BLaER1 (cell line): ENCODE measurements around the gene ARFGEF3.

Experiments used
- H3K27ac ChIP-seq: shearing (Covaris generic); formaldehyde crosslinking; 2 replicates; pipeline ENCODE4 v1.8.1; 2022
- H3K27me3 ChIP-seq: shearing (Covaris generic); formaldehyde crosslinking; 2 replicates; pipeline ENCODE4 v1.8.1; 2022
- H3K36me3 ChIP-seq: shearing (Covaris generic); formaldehyde crosslinking; 2 replicates; pipeline ENCODE4 v1.8.1; 2022
- H3K4me1 ChIP-seq: shearing (Covaris generic); formaldehyde crosslinking; 2 replicates; pipeline ENCODE4 v1.8.1; 2022
- H3K4me2 ChIP-seq: shearing (Covaris generic); formaldehyde crosslinking; 2 replicates; pipeline ENCODE4 v1.8.1; 2022
- H3K4me3 ChIP-seq: shearing (Covaris generic); formaldehyde crosslinking; 2 replicates; pipeline ENCODE4 v1.8.1; 2022
- H3K9ac ChIP-seq: shearing (Covaris generic); formaldehyde crosslinking; 2 replicates; pipeline ENCODE4 v1.8.1; 2022
- H3K9me3 ChIP-seq: shearing (Covaris generic); formaldehyde crosslinking; 2 replicates; pipeline ENCODE4 v1.8.1; 2022
- H4K20me1 ChIP-seq: shearing (Covaris generic); formaldehyde crosslinking; 2 replicates; pipeline ENCODE4 v1.8.1; 2022
- Cebpa-rat ChIP-seq: shearing (Covaris generic); IDR thresholded peaks from 2 replicates; pipeline ENCODE4 v1.8.1; 2022

Gene ARFGEF3

DNA sequence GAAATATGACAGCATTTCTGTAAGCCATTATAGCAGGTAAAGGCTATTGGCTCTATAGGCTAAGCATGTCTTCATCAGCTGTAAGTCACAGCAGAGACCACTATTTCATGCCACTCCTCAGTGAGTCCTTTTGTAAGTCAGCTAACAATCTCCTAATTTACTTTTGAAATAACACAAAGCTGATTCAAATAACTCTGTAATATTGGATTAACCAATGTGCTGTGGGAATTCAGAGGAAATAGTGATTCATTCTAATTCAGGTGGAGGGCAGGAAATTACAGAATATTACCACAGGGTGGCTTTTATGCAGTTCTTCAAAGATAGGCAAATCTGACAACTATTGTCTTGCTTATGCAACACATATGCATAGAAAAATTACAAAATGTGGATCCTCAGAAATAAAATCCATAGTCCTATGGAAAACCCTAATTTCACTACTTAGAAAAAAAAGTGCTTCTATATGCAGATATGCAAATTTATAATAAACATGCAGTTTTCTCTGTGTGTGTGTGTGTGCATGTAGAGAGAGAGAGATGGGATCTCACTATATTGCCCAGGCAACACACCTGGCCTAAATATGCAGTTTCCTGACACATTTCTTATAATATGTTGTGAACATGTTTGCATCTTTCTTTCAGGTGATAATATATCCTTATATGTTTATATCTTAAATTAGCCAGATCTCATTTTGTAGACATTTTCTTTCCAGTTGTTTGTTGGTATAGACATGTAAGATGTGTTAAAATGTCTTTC lies 211.1 kb downstream of the ARFGEF3 start:
- Histone ChIP-seq H3K4me3 (no peak overlapping the region), H3K4me1 (no peaks in the 10 kb centered on the region), H3K27me3 (no peaks in the 10 kb centered on the region), H3K4me2 (no peak overlapping the region), H3K27ac (no peak overlapping the region), H3K36me3 (no peaks in the 10 kb centered on the region), H3K9me3 (no peaks in the 10 kb centered on the region), H3K9ac (no peak overlapping the region), H4K20me1 (no peaks in the 10 kb centered on the region)
- no peak for TF ChIP-seq Cebpa-rat

DNA sequence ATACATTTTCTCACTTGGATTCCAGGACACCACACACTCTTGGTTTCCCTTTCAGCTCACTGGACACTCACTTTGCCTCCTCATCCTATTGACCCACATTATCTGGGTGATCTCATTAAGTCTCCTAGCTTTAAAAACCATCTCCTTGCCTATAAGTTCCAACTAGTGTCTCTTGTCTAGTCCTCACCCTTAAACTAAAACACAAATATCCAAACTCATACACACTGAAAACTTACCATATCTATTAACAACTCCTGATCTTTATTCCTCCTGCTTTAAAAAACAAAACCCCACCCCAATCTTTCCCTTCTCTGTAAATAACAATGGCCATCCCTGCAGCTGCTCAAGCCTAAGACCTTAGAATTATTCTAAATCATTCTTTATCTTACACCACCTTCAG lies 212.5 kb downstream of the ARFGEF3 start:
- Histone ChIP-seq H3K4me1 (no peaks in the 10 kb centered on the region), H4K20me1 (no peaks in the 10 kb centered on the region), H3K27me3 (no peaks in the 10 kb centered on the region), H3K27ac (no peak overlapping the region), H3K36me3 (no peaks in the 10 kb centered on the region), H3K4me3 (no peak overlapping the region), H3K9me3 (no peaks in the 10 kb centered on the region), H3K4me2 (no peak overlapping the region), H3K9ac (no peak overlapping the region)
- TF ChIP-seq Cebpa-rat: no peak

DNA sequence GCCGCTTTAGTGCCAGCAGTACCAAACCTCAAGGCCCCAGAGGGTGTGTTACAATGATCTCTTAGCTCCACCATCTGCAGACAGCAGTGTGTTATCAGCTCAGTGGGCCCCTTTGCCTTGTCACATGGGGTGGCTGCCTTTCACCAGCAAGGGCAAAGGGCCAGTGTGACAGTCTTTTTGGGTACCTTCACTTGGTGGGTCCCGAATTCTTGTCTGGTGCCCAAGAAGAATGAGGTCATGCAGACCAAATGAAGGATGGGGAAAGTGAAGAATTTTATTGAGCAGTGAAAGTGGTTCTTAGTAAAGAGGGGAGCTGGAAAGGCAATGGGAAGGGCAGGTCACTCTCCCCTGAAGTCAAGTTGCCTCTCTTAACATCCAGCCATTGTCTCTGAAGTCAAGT lies 213.1 kb downstream of the ARFGEF3 start:
- TF ChIP-seq Cebpa-rat: no peak
- Histone ChIP-seq H3K9me3 (no peaks in the 10 kb centered on the region), H3K27ac (no peak overlapping the region), H3K36me3 (no peaks in the 10 kb centered on the region), H3K4me2 (no peak overlapping the region), H3K4me1 (no peaks in the 10 kb centered on the region), H4K20me1 (no peaks in the 10 kb centered on the region), H3K4me3 (no peak overlapping the region), H3K9ac (no peak overlapping the region), H3K27me3 (no peaks in the 10 kb centered on the region)

DNA sequence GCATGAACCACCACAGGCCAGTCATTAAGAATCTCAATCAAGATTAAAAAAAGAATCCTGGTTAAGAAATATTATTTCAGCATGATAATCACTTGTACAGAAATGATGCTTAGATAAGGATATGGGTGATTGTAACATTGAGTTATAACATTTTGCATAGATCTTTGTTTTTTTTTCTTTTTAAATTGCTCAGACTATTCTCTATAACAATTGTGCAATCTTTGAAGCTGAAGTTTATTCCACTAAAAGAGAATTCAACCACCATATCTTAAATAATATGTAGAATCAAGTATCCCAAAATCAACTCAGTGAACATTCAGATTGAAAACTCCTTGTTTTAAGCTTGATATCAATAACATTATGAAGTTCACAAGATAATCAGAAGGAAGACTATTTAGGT lies 215.3 kb downstream of the ARFGEF3 start:
- Histone ChIP-seq H3K4me3 (no peak overlapping the region), H4K20me1 (no peaks in the 10 kb centered on the region), H3K4me2 (no peak overlapping the region), H3K4me1 (no peaks in the 10 kb centered on the region), H3K27ac (no peak overlapping the region), H3K9ac (no peak overlapping the region), H3K9me3 (no peaks in the 10 kb centered on the region), H3K36me3 (no peaks in the 10 kb centered on the region), H3K27me3 (no peaks in the 10 kb centered on the region)
- TF ChIP-seq Cebpa-rat: no peak

DNA sequence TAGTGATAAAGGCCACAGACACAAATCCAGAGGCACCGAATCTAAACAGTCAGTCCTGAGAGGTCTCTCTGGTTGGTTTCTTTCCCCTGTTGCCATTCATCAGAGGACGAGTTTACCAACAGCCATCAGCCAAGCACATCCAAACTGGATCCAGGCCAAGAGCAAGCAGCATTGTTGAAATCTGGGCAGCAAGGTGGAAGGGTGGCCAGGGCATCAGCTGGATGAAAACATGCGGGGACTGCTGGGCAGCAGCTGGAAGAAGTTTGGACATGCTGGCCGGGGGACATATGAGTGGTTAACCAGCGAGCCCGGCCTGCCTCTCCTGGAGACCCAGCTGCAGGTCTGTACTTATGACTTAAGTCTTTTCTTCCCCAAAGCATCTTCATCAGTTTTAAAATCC lies 216.1 kb downstream of the ARFGEF3 start, which contains the start of gene SMIM28:
TSS of gene SMIM28 (plus strand) at position 62 of the 400 bp plus-strand sequence. CDS start at position 230, 168 bp downstream.
- no peak within 1 kb of the TSS for H3K4me2 ChIP-seq
- TF ChIP-seq Cebpa-rat: no peak

DNA sequence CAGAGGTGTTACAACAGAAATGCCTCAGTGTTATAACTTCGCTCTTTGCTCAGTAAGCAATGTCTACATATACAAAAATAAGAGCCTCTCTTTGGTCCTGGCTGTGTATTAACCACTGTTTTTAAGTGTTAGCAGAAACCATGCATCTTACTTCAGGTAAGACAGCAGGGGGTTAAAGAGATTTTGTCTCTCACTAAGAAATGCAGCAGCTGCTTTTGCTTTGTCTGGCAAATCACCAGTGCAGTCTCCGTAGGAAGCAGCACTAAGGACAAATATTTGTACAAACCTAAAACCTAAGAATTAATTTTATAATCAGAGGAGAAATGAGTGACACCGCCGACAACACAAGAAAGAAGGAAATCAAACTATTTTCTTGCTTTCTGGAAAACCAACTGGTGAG lies 216.7 kb downstream of the ARFGEF3 start:
- Histone ChIP-seq H3K4me2 (no peak overlapping the region), H3K9ac (no peak overlapping the region), H4K20me1 (no peaks in the 10 kb centered on the region), H3K36me3 (no peaks in the 10 kb centered on the region), H3K9me3 (no peaks in the 10 kb centered on the region), H3K27ac (no peak overlapping the region), H3K4me1 (no peaks in the 10 kb centered on the region), H3K4me3 (no peak overlapping the region), H3K27me3 (no peaks in the 10 kb centered on the region)
- TF ChIP-seq Cebpa-rat: no peak

More for the DNA sequence above, 216.1 kb downstream of the ARFGEF3 start, which contains the start of gene SMIM28:
- Histone ChIP-seq H3K9ac (no peak within 1 kb of the TSS), H3K36me3 (no peaks in the 10 kb centered on the region), H3K9me3 (no peaks in the 10 kb centered on the region), H3K4me1 (no peaks in the 10 kb centered on the region), H4K20me1 (no peaks in the 10 kb centered on the region), H3K27ac (no peak within 1 kb of the TSS), H3K27me3 (no peaks in the 10 kb centered on the region), H3K4me3 (no peak within 1 kb of the TSS)

DNA sequence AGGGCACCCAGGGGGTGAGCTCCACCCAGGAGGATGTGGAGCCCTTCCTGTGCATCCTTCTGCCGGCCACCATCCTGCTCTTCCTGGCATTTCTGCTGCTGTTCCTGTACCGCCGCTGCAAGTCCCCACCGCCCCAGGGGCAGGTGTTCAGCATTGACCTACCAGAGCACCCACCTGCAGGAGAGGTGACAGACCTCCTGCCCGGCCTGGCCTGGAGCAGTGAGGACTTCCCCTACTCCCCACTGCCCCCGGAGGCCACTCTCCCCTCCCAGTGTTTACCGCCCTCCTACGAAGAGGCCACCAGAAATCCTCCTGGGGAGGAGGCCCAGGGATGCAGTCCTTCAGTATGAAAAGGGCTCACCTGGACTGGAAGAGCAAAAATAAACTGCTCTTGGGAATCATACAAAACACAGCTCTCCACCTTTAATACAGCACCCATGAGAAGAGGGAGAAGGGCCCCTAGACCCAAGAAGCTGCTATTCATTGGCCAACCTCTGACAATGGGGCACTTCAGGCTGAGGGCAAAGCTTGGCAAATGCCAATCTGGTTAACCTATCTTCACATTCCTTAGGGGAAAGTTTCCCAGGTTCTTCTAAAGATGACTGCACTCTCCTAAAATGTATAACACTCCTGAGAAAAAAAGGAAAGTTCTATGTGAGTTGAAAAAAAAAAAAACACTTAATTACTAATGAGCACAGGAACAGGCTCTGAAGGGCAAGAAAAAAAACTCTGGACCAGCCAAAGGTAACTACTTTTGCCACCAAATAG lies 220.9 kb downstream of the ARFGEF3 start:
- no peaks in the 10 kb centered on the region for H3K4me1 ChIP-seq
- no peak overlapping the region for H3K4me3 ChIP-seq
- H3K27ac ChIP-seq: no peak overlapping the region
- H4K20me1 ChIP-seq: no peaks in the 10 kb centered on the region
- no peaks in the 10 kb centered on the region for H3K36me3 ChIP-seq
- H3K4me2 ChIP-seq: no peak overlapping the region
- no peaks in the 10 kb centered on the region for H3K9me3 ChIP-seq
- no peak for TF ChIP-seq Cebpa-rat
- no peak overlapping the region for H3K9ac ChIP-seq
- H3K27me3 ChIP-seq: no peaks in the 10 kb centered on the region

DNA sequence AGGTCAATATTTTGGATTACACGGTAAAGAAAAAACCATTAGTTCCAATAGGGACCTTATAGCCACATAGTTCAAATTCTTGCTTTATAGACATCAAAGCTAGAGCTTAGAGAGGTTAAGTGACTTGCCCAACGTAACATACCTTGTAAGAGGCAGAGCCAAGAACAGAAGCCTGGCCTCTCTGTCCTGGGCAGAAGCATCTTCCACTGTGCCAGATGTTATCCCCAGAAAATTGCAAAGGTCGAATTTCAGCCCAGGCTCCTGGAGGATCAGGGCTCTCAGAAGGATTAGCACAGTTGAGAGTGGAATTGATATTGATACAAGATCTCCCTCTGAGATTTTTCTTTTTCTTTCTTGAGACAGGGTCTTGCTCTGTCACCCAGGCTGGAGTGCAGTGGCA lies 222.0 kb downstream of the ARFGEF3 start:
- Histone ChIP-seq H3K4me3 (no peak overlapping the region), H3K9me3 (no peaks in the 10 kb centered on the region), H4K20me1 (no peaks in the 10 kb centered on the region), H3K4me2 (no peak overlapping the region), H3K36me3 (no peaks in the 10 kb centered on the region), H3K9ac (no peak overlapping the region), H3K27ac (no peak overlapping the region), H3K27me3 (no peaks in the 10 kb centered on the region), H3K4me1 (no peaks in the 10 kb centered on the region)
- TF ChIP-seq Cebpa-rat: no peak

DNA sequence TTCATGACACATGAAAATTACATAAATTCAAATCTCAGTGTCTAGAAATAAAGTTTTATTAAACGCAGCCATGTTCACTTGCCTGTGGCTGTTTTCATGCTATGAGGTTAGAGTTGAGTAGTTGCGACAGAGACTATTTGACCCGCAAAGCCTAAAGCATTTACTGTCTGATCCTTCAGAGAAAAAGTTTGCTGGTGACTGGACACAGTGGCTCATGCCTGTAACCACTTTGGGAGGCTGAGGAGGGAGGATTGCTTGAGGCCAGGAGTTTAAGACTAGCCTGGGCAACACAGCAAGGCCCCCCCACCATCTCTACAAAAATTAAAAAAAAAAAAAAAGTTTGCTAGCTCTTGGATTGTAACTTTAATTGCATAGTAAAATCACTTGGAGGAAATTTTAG lies 225.2 kb downstream of the ARFGEF3 start:
- H3K9ac ChIP-seq: no peak overlapping the region
- no peaks in the 10 kb centered on the region for H3K4me1 ChIP-seq
- H3K4me2 ChIP-seq: no peak overlapping the region
- no peaks in the 10 kb centered on the region for H3K27me3 ChIP-seq
- no peak overlapping the region for H3K4me3 ChIP-seq
- no peaks in the 10 kb centered on the region for H3K9me3 ChIP-seq
- no peaks in the 10 kb centered on the region for H3K36me3 ChIP-seq
- TF ChIP-seq Cebpa-rat: no peak
- no peak overlapping the region for H3K27ac ChIP-seq
- H4K20me1 ChIP-seq: no peaks in the 10 kb centered on the region

DNA sequence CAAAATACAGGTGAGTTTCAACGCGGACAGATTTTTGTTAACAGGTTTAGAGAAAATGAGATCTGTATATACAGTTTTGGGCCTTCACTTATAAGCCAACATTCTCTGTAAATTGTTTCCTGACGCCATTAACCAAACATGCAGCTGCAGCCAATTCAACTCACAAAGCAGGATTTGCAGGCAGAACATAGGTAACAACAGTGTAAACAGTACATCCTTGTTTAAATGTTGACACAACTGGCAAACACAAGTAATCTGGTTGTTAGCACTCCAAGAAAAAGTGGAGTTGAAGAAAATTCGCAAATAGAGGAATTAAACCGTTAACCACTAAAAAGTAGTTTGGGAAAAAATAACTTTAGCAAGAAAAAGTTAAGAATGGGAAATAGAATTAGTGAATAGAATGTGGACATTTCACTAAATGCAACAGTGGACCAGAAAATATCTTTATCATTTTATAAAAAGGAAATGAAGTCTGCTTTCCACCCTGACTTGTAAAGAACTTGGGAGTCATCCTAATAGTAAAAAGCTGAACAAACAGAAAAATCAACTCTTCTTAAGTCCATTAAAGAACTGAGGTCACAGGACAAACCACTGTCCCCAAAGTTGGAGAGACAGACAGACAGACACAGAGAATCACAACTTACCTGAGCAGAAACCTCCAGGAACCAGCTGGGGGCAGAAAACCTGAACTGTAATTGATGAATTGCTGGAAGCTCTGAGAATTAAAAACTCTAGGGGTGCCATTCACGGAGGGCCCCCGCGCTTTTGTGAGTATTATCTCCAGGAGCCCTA lies 226.0 kb downstream of the ARFGEF3 start:
- H3K27ac ChIP-seq: no peak overlapping the region
- H3K4me3 ChIP-seq: no peak overlapping the region
- no peak overlapping the region for H3K4me2 ChIP-seq
- no peaks in the 10 kb centered on the region for H3K9me3 ChIP-seq
- H3K4me1 ChIP-seq: no peaks in the 10 kb centered on the region
- no peaks in the 10 kb centered on the region for H3K27me3 ChIP-seq
- no peaks in the 10 kb centered on the region for H4K20me1 ChIP-seq
- no peak overlapping the region for H3K9ac ChIP-seq
- no peaks in the 10 kb centered on the region for H3K36me3 ChIP-seq
- no peak for TF ChIP-seq Cebpa-rat
